Endothelial cell of umbilical vein (primary cell): ENCODE measurements around the gene DNAH10. TPM values are rescaled to one million over a fixed set of nuclear protein-coding genes. Genes with fewer than 3 reads are reported as not detected.

ENCODE experiments used
- BruUV-seq: library from RNA; stranded (reverse); fragments of 400-500 nt; replicated peaks from 2 replicates; lab custom pipeline; 2021; lab: Mats Ljungman, UMichigan
- CTCF ChIA-PET: fragments of 300-600, 350-600 bp; sonication (Branson Sonifier 250); formaldehyde crosslinking; loops from one replicate; lab custom pipeline; 2021; ENCODE audit warnings: antibody characterized with exemption, inconsistent platforms; lab: Charles Lee
- POLR2A ChIA-PET: fragments of 300-600, 350-600 bp; sonication (Branson Sonifier 250); formaldehyde crosslinking; loops from one replicate; lab custom pipeline; 2021; ENCODE audit warnings: antibody characterized with exemption, inconsistent platforms; lab: Charles Lee
- DNase-seq: peaks from one replicate; pipeline ENCODE4 v3.0.0-alpha.2; 2011; ENCODE audit warnings: low read depth, low spot score
- FAIRE-seq: peaks from 2 replicates; lab custom pipeline; 2011; peaks lifted over from hg19 to GRCh38; lab: Jason Lieb, UNC
- H2AFZ ChIP-seq: 2 replicates; pipeline ENCODE4 v1.6.0; 2012; ENCODE audit warnings: low read depth, low read length, control low read depth, inconsistent platforms
- H3K27ac ChIP-seq: 2 replicates; pipeline ENCODE4 v1.5.1; 2011; ENCODE audit warnings: low read depth, mild to moderate bottlenecking, control low read depth, low read length, moderate library complexity; ENCODE audit not compliant: insufficient read depth
- H3K27me3 ChIP-seq, 2 experiments: 2 replicates each; pipeline versions ENCODE4 v1.6.0 to v1.6.1; 2011; ENCODE audit warnings: low read length in 2 of 2, mixed read lengths in 1 of 2; ENCODE audit not compliant: control insufficient read depth in 2 of 2, insufficient read depth in 2 of 2
- H3K36me3 ChIP-seq, 2 experiments: 2 replicates in 1 of 2; 3 replicates in 1 of 2; pipeline ENCODE4 v1.5.1; 2011; ENCODE audit warnings: low read length in 2 of 2, mild to moderate bottlenecking in 1 of 2, moderate library complexity in 1 of 2; ENCODE audit not compliant: control insufficient read depth in 2 of 2, insufficient read depth in 2 of 2; ENCODE audit errors: extremely low read depth in 1 of 2
- H3K4me1 ChIP-seq: 3 replicates; pipeline ENCODE4 v1.5.1; 2011; ENCODE audit warnings: mild to moderate bottlenecking, low read length; ENCODE audit not compliant: control insufficient read depth, insufficient read depth; ENCODE audit errors: extremely low read depth
- H3K4me2 ChIP-seq: 2 replicates; pipeline ENCODE4 v1.6.1; 2011; ENCODE audit warnings: low read length, control low read depth, mixed read lengths; ENCODE audit not compliant: insufficient read depth
- H3K4me3 ChIP-seq, 3 experiments: fragments of 200-600 bp in 1 of 3; sonication (generic), shearing (Covaris generic) in 1 of 3; replicated peaks in 1 of 3; 2 replicates each; pipeline ENCODE4 v1.5.1; 2011 to 2016; ENCODE audit warnings: control low read depth in 3 of 3, low read length in 3 of 3, mild to moderate bottlenecking in 2 of 3, inconsistent platforms in 1 of 3, low read depth in 1 of 3, moderate library complexity in 1 of 3; ENCODE audit not compliant: insufficient read depth in 1 of 3
- H3K79me2 ChIP-seq: 2 replicates; pipeline ENCODE4 v1.6.0; 2012; ENCODE audit warnings: low read length, inconsistent platforms; ENCODE audit not compliant: control insufficient read depth, insufficient read depth
- H3K9ac ChIP-seq: replicated peaks from 2 replicates; pipeline ENCODE3; 2011; ENCODE audit warnings: low read length, control low read depth; ENCODE audit not compliant: insufficient read depth; ENCODE audit errors: extremely low read depth
- H3K9me1 ChIP-seq: replicated peaks from 3 replicates; pipeline ENCODE4 v1.6.0; 2011; ENCODE audit warnings: mild to moderate bottlenecking, low read length; ENCODE audit not compliant: control insufficient read depth, insufficient read depth; ENCODE audit errors: extremely low read depth
- H3K9me3 ChIP-seq: replicated peaks from 2 replicates; pipeline ENCODE4 v1.5.1; 2012; ENCODE audit warnings: low read length, inconsistent platforms; ENCODE audit not compliant: control insufficient read depth, insufficient read depth
- H4K20me1 ChIP-seq: replicated peaks from 2 replicates; pipeline ENCODE3; 2011; ENCODE audit warnings: mild to moderate bottlenecking, low read length; ENCODE audit not compliant: control insufficient read depth, insufficient read depth; ENCODE audit errors: extremely low read depth
- EZH2 ChIP-seq: IDR thresholded peaks from 2 replicates; pipeline ENCODE4 v1.6.1; 2012; ENCODE audit warnings: borderline replicate concordance, low read depth, mild to moderate bottlenecking, moderate library complexity, low read length, inconsistent platforms; ENCODE audit not compliant: severe bottlenecking
- FOS ChIP-seq: IDR thresholded peaks from 2 replicates; pipeline ENCODE4 v1.6.1; 2011; ENCODE audit warnings: mild to moderate bottlenecking, low read length, moderate library complexity, borderline replicate concordance; ENCODE audit not compliant: insufficient read depth
- GATA2 ChIP-seq: IDR thresholded peaks from 2 replicates; pipeline ENCODE4 v1.7.0; 2011; ENCODE audit warnings: low read depth, mild to moderate bottlenecking, moderate library complexity, mixed read lengths, low read length; ENCODE audit not compliant: insufficient read length, insufficient read depth
- JUN ChIP-seq: IDR thresholded peaks from 2 replicates; pipeline ENCODE4 v1.6.1; 2011; ENCODE audit warnings: borderline replicate concordance, low read depth; ENCODE audit not compliant: insufficient read length, insufficient read depth
- MYC ChIP-seq: IDR thresholded peaks from one replicate; pipeline ENCODE4 v1.6.1; 2011; ENCODE audit warnings: mild to moderate bottlenecking, low read depth, low read length
- POLR2A ChIP-seq: IDR thresholded peaks from 2 replicates; pipeline ENCODE4 v1.6.1; 2012; ENCODE audit warnings: low read depth, mild to moderate bottlenecking, control low read depth, low read length
- POLR2AphosphoS5 ChIP-seq: IDR thresholded peaks from 2 replicates; pipeline ENCODE4 v1.6.1; 2012; ENCODE audit warnings: low read depth, mild to moderate bottlenecking, control low read depth, low read length, moderate library complexity; ENCODE audit not compliant: insufficient read depth
- dilution Hi-C: fragments of 300-500 bp; cut with MboI; formaldehyde crosslinking; loops from one replicate; pipeline ENCODE4 v1.15.0; 2019; ENCODE audit warnings: low sequenced_read_pairs; ENCODE audit not compliant: extremely low pct_ligation_motif_present
- intact Hi-C: fragments of 100-400 bp; cut with micrococcal nuclease; formaldehyde crosslinking; loops from one replicate; pipeline ENCODE4 v1.10.0; 2022
- polyA plus RNA-seq, 4 experiments: library from polyadenylated mRNA; depleted of rRNA in 3 of 4; stranded (reverse) in 3 of 4; unstranded in 1 of 4; fragments of >200 nt; gene quantifications; 2 replicates each; pipeline versions ENCODE4 v1.2.1 to v1.2.3, GENCODE V29; 2011 to 2012; ENCODE audit warnings: missing spikeins in 1 of 4
- total RNA-seq: library from RNA; stranded (reverse); gene quantifications from 2 replicates; pipeline ENCODE4 v1.2.3, GENCODE V29; 2021
- TF ChIP-seq, protein P1 (sequence below), 2 donors: IDR thresholded peaks; 1 replicate in 1 of 2; 2 replicates in 1 of 2; pipeline ENCODE4 v1.5.1; 2011; ENCODE audit warnings: low read length in 2 of 2, mild to moderate bottlenecking in 2 of 2, moderate library complexity in 2 of 2, control low read depth in 1 of 2, inconsistent platforms in 1 of 2, low read depth in 1 of 2; ENCODE audit not compliant: insufficient read depth in 1 of 2; ENCODE audit errors: extremely low read depth in 1 of 2
- TF ChIP-seq, protein P2 (sequence below): IDR thresholded peaks from 2 replicates; pipeline ENCODE4 v1.6.1; 2011; ENCODE audit not compliant: insufficient read depth, insufficient read length

The DNAH10 gene
- total and polyA plus RNA-seq, 2 donors (not counting 3 experiments of a cell fraction or from before 2014, with no cell fraction given): 0.04 to 0.31 TPM

DNA sequence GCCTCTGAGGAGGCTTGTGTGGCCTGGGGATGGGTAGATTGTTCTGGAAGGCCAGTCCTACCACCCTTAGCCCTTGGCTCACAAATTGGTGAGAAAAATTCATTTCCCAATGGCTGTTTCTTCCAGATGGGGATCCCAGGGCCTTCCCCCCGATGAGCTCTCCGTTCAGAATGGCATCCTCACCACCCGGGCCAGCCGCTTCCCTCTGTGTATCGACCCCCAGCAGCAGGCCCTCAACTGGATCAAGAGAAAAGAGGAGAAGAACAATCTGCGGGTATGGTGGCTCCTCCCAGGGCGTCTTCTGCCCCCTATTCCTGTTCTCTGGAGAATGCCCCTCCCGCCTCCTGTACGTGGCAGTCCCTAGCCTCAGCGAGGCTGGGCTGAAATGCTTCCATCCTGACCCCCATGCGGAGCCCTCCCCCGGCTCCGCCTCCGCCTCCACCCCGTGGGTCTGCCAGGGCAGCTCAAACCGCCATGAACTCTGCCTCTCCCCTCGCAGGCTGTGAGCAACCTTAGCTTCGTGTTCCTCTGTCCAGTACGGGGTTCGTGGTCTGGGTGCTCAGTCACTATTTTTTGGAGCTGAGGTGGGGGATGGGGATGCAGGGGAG lies 152.7 kb downstream of the DNAH10 start:
- Histone ChIP-seq H3K9me3 (no peaks in the 10 kb centered on the region), H3K9me1 (no peaks in the 10 kb centered on the region), H3K4me1 (no peaks in the 10 kb centered on the region), H2AFZ (no peak overlapping the region), H3K79me2 (no peaks in the 10 kb centered on the region), H3K27me3 (peaks cover 2 to 12% of the 10 kb centered on the region in 2 experiments), H3K9ac (no peak overlapping the region), H3K36me3 (no peaks in the 10 kb centered on the region), H3K4me3 (no peak overlapping the region), H4K20me1 (no peaks in the 10 kb centered on the region), H3K27ac (no peak overlapping the region), H3K4me2 (no peak overlapping the region)
- CTCF ChIA-PET: interaction anchor here (1.3 to 2.1 kb wide), 3 partner anchors 10 to 69 kb away, joined by 3 to 14 read pairs (median 4); no protein-coding TSS in a partner anchor
- DNase-seq (no peak), FAIRE-seq (no peak)
- BruUV-seq: no TSS peak
- TF ChIP-seq MYC (no peak), GATA2 (no peak), EZH2 (no peak), POLR2AphosphoS5 (no peak), JUN (no peak), POLR2A (no peak), FOS (no peak)
- TF ChIP-seq, protein P1, sequence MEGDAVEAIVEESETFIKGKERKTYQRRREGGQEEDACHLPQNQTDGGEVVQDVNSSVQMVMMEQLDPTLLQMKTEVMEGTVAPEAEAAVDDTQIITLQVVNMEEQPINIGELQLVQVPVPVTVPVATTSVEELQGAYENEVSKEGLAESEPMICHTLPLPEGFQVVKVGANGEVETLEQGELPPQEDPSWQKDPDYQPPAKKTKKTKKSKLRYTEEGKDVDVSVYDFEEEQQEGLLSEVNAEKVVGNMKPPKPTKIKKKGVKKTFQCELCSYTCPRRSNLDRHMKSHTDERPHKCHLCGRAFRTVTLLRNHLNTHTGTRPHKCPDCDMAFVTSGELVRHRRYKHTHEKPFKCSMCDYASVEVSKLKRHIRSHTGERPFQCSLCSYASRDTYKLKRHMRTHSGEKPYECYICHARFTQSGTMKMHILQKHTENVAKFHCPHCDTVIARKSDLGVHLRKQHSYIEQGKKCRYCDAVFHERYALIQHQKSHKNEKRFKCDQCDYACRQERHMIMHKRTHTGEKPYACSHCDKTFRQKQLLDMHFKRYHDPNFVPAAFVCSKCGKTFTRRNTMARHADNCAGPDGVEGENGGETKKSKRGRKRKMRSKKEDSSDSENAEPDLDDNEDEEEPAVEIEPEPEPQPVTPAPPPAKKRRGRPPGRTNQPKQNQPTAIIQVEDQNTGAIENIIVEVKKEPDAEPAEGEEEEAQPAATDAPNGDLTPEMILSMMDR (IDR thresholded peaks at IDR 0.05; ENCODE audit: extremely low read depth in 1 of 2, insufficient read depth in 1 of 2, low read depth in 1 of 2, low read length in 2 of 2): no peak
- TF ChIP-seq, protein P2, sequence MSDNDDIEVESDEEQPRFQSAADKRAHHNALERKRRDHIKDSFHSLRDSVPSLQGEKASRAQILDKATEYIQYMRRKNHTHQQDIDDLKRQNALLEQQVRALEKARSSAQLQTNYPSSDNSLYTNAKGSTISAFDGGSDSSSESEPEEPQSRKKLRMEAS: no peak
- intact Hi-C loops: no loop called here
- dilution Hi-C loops: no loop called here
- POLR2A ChIA-PET: no interaction called here
